ENCODE data around the gene FOXO1.
"Not testable (repeated sequence)": the region's sequence is repeated elsewhere in the genome, so short reads cannot be mapped to it uniquely, and the experiment has no call there.

Gene FOXO1

DNA sequence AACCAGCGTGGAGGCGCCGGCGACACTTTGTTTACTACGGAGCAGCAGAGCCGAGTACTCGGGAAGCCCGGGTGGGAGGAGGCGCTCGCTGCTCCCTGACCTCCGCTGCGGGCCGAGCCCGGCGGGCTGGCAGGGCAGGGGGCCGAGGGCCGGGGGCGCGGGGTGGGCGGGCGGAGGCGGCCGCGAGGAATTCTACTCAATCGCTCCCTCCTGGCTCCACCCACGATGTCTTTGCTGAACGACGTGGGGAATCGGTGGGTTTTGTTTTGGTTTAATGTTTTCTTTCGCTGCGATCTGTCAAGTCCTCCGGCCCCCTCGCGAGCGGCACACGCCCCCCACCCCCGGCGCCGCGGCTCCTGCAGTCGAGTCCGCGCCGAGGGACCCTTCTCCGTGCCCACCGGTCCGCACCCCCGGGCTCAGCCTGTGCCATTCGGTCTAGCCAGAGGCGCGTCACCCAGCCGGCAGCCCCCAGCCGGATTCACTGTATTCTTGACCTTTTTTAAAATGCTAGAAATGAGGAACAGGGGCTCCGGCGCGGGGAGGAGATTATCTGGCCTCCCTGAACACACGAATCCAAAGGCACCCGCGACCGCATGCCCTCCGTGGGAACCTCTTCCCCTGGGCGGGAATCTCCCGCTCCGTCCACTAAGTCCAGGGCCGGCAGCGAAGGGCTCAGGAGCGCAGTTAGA lies 636 bp upstream of the FOXO1 start:
- H3K4me1 ChIP-seq (ENCODE audit: control insufficient read depth in 5 of 5, insufficient read depth in 5 of 5, low read length in 5 of 5), result peaks cover 2 to 36% (median 30%) of the 10 kb centered on the region in 5 donors
- peak overlapping the region; percentile 95 for H3K27ac ChIP-seq (ENCODE audit: low read depth, low read length)
- no peaks in the 10 kb centered on the region for H3K9me3 ChIP-seq (ENCODE audit: control insufficient read depth in 5 of 5, low read length in 5 of 5)
- no peaks in the 10 kb centered on the region for H3K27me3 ChIP-seq (ENCODE audit: control insufficient read depth in 5 of 5, insufficient read depth in 4 of 5, low read length in 5 of 5)
- H3K36me3 ChIP-seq (ENCODE audit: control insufficient read depth in 5 of 5, insufficient read depth in 5 of 5, low read length in 5 of 5), result no peaks in the 10 kb centered on the region
- peak overlapping the region; percentile 77 to 88 (median 81) for H3K9ac ChIP-seq (ENCODE audit: low read length in 5 of 5)
- peak overlapping the region; percentile 69 to 99 (median 91) for H3K4me3 ChIP-seq (ENCODE audit: low read depth in 1 of 5, low read length in 5 of 5)

DNA sequence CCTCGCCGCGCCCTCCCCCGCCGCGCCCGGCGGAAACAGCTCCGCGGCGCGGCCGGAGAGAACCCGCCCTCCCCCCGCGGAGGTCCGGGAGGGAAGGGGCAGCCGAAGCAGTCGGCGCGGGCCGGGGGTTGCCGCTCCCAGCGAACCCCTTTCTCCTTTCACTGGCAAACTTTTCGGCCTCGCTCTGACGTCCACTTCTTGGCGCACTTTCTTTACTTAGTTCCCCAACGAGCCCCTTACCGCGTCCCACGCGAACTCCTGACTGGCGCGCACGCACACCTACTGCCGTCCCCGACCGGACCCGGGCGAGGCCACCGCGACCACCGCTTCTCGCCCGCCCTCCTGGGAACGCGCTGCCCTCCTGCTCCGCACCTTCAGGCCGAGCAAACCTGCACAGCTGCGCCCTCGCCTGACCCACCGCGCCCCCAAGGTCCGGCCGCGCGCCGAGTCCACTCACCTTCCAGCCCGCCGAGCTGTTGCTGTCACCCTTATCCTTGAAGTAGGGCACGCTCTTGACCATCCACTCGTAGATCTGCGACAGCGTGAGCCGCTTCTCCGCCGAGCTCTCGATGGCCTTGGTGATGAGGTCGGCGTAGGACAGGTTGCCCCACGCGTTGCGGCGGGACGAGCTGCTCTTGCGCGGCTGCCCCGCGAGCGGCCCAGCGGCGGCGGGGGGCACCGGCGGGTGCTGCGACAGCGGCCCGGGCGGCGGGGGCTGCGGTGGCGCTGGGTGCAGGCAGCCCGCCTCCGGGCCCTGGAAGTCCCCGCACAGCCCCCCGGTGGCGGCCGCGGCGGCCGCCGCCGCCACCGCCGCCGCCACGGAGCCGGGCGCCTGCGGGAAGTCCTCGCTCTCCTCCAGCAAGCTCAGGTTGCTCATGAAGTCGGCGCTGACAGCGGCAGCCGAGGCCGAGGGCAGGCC lies 1.1 kb downstream of the FOXO1 start:
- Histone ChIP-seq H3K27ac (ENCODE audit: low read depth, low read length) (peak overlapping the region; percentile 96), H3K36me3 (ENCODE audit: control insufficient read depth in 5 of 5, insufficient read depth in 5 of 5, low read length in 5 of 5) (no peaks in the 10 kb centered on the region), H3K9ac (ENCODE audit: low read length in 5 of 5) (peak overlapping the region; percentile 16 to 96 (median 92)), H3K9me3 (ENCODE audit: control insufficient read depth in 5 of 5, low read length in 5 of 5) (no peaks in the 10 kb centered on the region), H3K4me1 (ENCODE audit: control insufficient read depth in 5 of 5, insufficient read depth in 5 of 5, low read length in 5 of 5) (peaks cover 2 to 52% (median 41%) of the 10 kb centered on the region in 5 donors), H3K27me3 (ENCODE audit: control insufficient read depth in 5 of 5, insufficient read depth in 4 of 5, low read length in 5 of 5) (no peaks in the 10 kb centered on the region), H3K4me3 (ENCODE audit: low read depth in 1 of 5, low read length in 5 of 5) (peak overlapping the region; percentile 72 to 99 (median 92))

DNA sequence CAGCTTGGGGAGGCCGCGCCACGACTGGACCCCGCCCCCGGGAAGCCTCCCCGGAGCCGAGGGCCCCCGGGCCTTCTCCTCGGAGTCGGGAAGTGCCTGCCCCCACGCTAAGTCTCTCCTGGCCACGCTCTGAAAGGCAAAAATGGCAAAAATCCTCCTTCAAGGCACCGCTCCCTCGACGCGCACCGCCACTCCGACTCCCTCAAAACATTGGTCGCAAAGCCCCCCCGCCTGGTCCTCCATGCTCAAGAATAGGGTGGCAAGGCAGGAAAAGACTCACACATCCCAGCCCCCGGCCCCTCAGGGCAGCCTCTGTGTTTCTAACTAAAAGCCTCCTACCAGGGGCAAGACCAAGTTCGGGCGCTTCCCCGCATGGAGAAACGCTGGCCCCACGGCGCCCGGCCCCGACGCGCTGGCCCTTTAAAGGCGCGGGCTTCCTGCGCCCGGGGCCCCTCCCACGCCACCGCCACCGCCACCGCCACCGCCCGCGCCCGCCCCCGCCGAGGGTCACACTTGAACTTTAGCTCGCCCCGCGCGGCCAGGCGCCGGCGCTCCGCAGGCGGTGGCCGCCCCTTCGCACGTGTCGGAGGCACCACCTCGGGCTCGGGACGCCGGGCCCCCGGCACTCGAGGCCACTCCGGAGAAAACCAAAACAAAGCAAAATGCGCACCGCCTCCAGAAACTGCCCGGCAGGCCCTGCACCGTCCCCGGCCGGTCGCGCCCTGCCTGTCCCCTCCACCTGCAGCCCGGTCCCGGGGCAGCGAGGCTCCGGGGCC lies 1.9 kb downstream of the FOXO1 start:
- Histone ChIP-seq H3K27me3 (ENCODE audit: control insufficient read depth in 5 of 5, insufficient read depth in 4 of 5, low read length in 5 of 5) (no peaks in the 10 kb centered on the region), H3K9me3 (ENCODE audit: control insufficient read depth in 5 of 5, low read length in 5 of 5) (no peaks in the 10 kb centered on the region), H3K9ac (ENCODE audit: low read length in 5 of 5) (peak overlapping the region; percentile 63 to 96 (median 93)), H3K27ac (ENCODE audit: low read depth, low read length) (peak overlapping the region; percentile 96), H3K4me1 (ENCODE audit: control insufficient read depth in 5 of 5, insufficient read depth in 5 of 5, low read length in 5 of 5) (peaks cover 5 to 58% (median 50%) of the 10 kb centered on the region in 5 donors), H3K4me3 (ENCODE audit: low read depth in 1 of 5, low read length in 5 of 5) (peak overlapping the region; percentile 88 to 99 (median 92)), H3K36me3 (ENCODE audit: control insufficient read depth in 5 of 5, insufficient read depth in 5 of 5, low read length in 5 of 5) (no peaks in the 10 kb centered on the region)

DNA sequence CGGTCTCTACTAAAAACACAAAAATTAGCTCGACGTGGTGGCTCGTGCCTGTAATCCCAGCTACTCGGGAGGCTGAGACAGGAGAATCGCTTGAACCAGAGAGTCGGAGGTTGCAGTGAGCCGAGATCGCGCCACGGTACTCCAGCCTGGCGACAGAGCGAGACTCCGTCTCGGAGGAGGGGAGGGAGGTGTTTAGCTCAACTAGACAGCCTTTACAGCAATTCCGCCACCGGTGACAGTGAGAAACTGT lies 2.4 kb downstream of the FOXO1 start:
- H3K9ac ChIP-seq (ENCODE audit: low read length in 5 of 5), result peak overlapping the region; percentile 63 to 96 (median 93)
- peak overlapping the region; percentile 96 for H3K27ac ChIP-seq (ENCODE audit: low read depth, low read length)
- peaks cover 5 to 58% (median 53%) of the 10 kb centered on the region in 5 donors for H3K4me1 ChIP-seq (ENCODE audit: control insufficient read depth in 5 of 5, insufficient read depth in 5 of 5, low read length in 5 of 5)
- H3K36me3 ChIP-seq (ENCODE audit: control insufficient read depth in 5 of 5, insufficient read depth in 5 of 5, low read length in 5 of 5); H3K27me3 ChIP-seq (ENCODE audit: control insufficient read depth in 5 of 5, insufficient read depth in 4 of 5, low read length in 5 of 5); H3K9me3 ChIP-seq (ENCODE audit: control insufficient read depth in 5 of 5, low read length in 5 of 5): not testable (repeated sequence)
- H3K4me3 ChIP-seq (ENCODE audit: low read depth in 1 of 5, low read length in 5 of 5), result peak overlapping the region; percentile 88 to 99 (median 92)

DNA sequence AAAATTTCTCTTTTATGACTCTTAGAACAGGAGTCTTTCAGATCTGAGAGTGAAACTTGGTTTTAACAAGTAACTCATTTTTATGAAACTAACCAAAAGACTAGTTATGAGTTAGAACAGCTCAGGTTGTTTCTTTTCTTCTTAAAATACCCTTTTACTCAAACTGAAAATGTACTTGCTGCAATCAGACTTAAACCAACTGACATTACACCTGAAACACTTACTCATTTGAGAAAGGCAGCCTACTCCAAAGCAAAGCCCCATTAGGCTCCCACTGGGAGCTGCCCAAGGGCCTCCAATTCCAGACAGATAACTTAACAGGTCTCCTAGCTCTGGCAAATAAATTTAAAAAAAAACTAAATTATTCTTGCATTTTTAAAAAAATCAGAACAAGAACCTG lies 3.6 kb downstream of the FOXO1 start:
- Histone ChIP-seq H3K9me3 (ENCODE audit: control insufficient read depth in 5 of 5, low read length in 5 of 5) (no peaks in the 10 kb centered on the region), H3K27me3 (ENCODE audit: control insufficient read depth in 5 of 5, insufficient read depth in 4 of 5, low read length in 5 of 5) (no peaks in the 10 kb centered on the region), H3K4me3 (ENCODE audit: low read depth in 1 of 5, low read length in 5 of 5) (peak overlapping the region; percentile 88 to 99 (median 92)), H3K27ac (ENCODE audit: low read depth, low read length) (peak overlapping the region; percentile 96), H3K9ac (ENCODE audit: low read length in 5 of 5) (peak overlapping the region; percentile 8 to 93 (median 92)), H3K36me3 (ENCODE audit: control insufficient read depth in 5 of 5, insufficient read depth in 5 of 5, low read length in 5 of 5) (no peaks in the 10 kb centered on the region), H3K4me1 (ENCODE audit: control insufficient read depth in 5 of 5, insufficient read depth in 5 of 5, low read length in 5 of 5) (peaks cover 5 to 58% (median 52%) of the 10 kb centered on the region in 5 donors)

DNA sequence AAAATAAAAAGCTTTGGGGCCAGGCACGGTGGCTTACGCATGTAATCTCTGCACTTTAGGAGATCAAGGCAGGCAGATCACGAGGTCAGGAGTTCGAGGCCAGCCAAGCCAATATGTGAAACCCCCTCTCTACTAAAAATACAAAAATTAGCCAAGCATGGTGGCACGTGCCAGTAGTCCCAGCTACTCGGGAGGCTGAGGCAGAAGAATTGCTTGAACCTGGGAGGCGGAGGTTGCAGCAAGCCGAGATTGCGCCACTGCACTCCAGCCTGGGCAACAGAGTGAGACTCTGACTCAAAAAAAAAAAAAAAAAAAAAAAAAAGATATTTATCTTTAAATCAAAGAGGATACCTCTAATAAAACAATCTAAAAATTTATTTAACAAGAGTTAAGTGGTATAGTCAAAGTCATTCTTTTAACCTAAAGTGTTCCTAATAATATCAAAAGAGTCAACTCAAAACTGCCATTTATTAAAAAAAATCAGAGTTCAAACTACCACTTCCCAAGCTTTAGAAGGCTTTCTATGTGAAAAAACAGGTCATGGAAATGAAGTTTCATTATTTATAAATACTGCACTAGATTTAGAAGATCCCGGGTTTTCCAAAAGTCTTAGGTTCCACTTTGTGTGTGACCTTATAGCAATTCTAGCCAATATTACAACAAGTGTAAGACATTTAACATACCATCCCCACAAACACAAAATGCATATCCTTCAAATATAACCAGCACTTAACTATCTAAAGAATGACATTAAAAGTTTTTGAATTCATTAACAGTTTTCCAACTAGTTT lies 4.4 kb downstream of the FOXO1 start:
- H3K27ac ChIP-seq (ENCODE audit: low read depth, low read length), result peak overlapping the region; percentile 96
- no peaks in the 10 kb centered on the region for H3K27me3 ChIP-seq (ENCODE audit: control insufficient read depth in 5 of 5, insufficient read depth in 4 of 5, low read length in 5 of 5)
- peak overlapping the region; percentile 21 to 93 (median 58) for H3K9ac ChIP-seq (ENCODE audit: low read length in 5 of 5)
- no peaks in the 10 kb centered on the region for H3K36me3 ChIP-seq (ENCODE audit: control insufficient read depth in 5 of 5, insufficient read depth in 5 of 5, low read length in 5 of 5)
- peak overlapping the region; percentile 88 to 99 (median 92) for H3K4me3 ChIP-seq (ENCODE audit: low read depth in 1 of 5, low read length in 5 of 5)
- H3K4me1 ChIP-seq (ENCODE audit: control insufficient read depth in 5 of 5, insufficient read depth in 5 of 5, low read length in 5 of 5), result peaks cover 5 to 57% (median 54%) of the 10 kb centered on the region in 5 donors
- no peaks in the 10 kb centered on the region for H3K9me3 ChIP-seq (ENCODE audit: control insufficient read depth in 5 of 5, low read length in 5 of 5)

DNA sequence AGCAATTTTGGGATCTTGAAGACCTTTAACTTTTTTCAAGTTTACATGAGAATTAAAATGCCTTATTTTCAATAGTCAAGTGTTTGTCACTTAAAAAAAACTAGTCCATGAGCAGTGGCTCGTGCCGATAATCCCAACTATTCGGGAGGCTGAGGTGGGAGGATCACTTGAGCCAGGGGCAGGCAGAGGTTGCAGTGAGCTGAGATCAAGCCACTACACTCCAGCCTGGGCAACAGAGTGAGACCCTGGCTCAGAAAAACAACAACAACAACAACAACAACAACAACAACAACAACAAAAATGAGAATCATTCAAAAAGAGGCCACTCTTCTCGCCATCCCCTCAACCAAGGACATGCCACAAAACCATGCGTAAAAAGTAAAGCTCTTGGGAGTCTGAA lies 5.7 kb downstream of the FOXO1 start:
- H3K9ac ChIP-seq (ENCODE audit: low read length in 5 of 5), result no peak overlapping the region
- no peaks in the 10 kb centered on the region for H3K27me3 ChIP-seq (ENCODE audit: control insufficient read depth in 5 of 5, insufficient read depth in 4 of 5, low read length in 5 of 5)
- H3K4me1 ChIP-seq (ENCODE audit: control insufficient read depth in 5 of 5, insufficient read depth in 5 of 5, low read length in 5 of 5), result peaks cover 5 to 68% (median 66%) of the 10 kb centered on the region in 5 donors
- no peaks in the 10 kb centered on the region for H3K36me3 ChIP-seq (ENCODE audit: control insufficient read depth in 5 of 5, insufficient read depth in 5 of 5, low read length in 5 of 5)
- no peaks in the 10 kb centered on the region for H3K9me3 ChIP-seq (ENCODE audit: control insufficient read depth in 5 of 5, low read length in 5 of 5)
- H3K27ac ChIP-seq (ENCODE audit: low read depth, low read length), result peak overlapping the region; percentile 96
- H3K4me3 ChIP-seq (ENCODE audit: low read depth in 1 of 5, low read length in 5 of 5), result peak overlapping the region in 2 of 5 donors; percentile 2 to 31

DNA sequence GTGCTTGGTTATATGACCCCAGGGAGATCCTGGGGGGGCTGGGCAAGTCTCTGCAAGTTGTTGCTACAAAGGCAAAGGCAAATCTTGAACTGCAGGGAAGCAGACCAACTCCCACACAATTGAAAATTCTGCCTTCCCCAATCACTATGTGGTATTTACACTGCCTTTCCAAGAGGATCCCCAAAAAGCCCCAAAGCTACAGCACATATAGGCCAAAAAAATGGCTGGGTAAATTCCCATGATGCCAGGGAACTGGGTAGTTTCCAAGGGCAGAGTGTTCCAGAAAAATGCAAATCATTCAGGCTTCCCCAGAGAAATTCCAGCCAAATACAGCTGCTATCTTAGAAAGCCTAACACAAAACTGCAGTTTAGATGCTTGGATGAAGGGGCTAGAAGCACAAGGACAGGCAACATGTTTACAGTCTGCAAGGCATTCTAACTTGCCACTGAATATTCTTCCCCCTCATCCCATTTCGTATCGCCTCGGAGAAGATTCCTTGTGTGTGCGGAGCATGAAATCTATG lies 6.2 kb downstream of the FOXO1 start:
- Histone ChIP-seq H3K27me3 (ENCODE audit: control insufficient read depth in 5 of 5, insufficient read depth in 4 of 5, low read length in 5 of 5) (no peaks in the 10 kb centered on the region), H3K9me3 (ENCODE audit: control insufficient read depth in 5 of 5, low read length in 5 of 5) (no peaks in the 10 kb centered on the region), H3K4me1 (ENCODE audit: control insufficient read depth in 5 of 5, insufficient read depth in 5 of 5, low read length in 5 of 5) (peaks cover 5 to 73% (median 68%) of the 10 kb centered on the region in 5 donors), H3K4me3 (ENCODE audit: low read depth in 1 of 5, low read length in 5 of 5) (peak overlapping the region in 3 of 5 donors; percentile 2 to 31 (median 13)), H3K36me3 (ENCODE audit: control insufficient read depth in 5 of 5, insufficient read depth in 5 of 5, low read length in 5 of 5) (no peaks in the 10 kb centered on the region), H3K27ac (ENCODE audit: low read depth, low read length) (peak overlapping the region; percentile 96), H3K9ac (ENCODE audit: low read length in 5 of 5) (peak overlapping the region in 1 of 5 donors; percentile 2)

DNA sequence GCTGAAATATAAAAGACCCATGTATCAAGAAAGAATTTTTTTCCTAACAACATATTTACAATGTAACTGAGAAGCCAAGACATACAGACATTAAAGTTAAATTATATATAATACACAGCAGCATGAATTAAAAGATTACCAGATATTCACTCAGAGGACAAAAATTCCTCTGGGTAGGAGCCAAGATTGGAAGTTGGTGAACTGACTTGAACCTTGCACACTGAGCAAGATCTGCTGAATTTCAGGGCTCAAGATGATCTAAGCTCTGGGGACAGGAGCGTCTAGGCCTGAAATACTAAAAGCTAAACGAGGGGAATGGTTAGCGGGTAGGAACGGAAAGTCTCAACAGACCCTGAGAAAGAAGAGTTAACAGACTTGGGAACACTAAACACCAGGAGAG lies 8.5 kb downstream of the FOXO1 start:
- Histone ChIP-seq H3K9me3 (ENCODE audit: control insufficient read depth in 5 of 5, low read length in 5 of 5) (no peaks in the 10 kb centered on the region), H3K4me3 (ENCODE audit: low read depth in 1 of 5, low read length in 5 of 5) (peak overlapping the region in 3 of 5 donors; percentile 4 to 21 (median 17)), H3K27ac (ENCODE audit: low read depth, low read length) (peak overlapping the region; percentile 95), H3K4me1 (ENCODE audit: control insufficient read depth in 5 of 5, insufficient read depth in 5 of 5, low read length in 5 of 5) (peaks cover 6 to 82% (median 66%) of the 10 kb centered on the region in 5 donors), H3K27me3 (ENCODE audit: control insufficient read depth in 5 of 5, insufficient read depth in 4 of 5, low read length in 5 of 5) (no peaks in the 10 kb centered on the region), H3K36me3 (ENCODE audit: control insufficient read depth in 5 of 5, insufficient read depth in 5 of 5, low read length in 5 of 5) (no peaks in the 10 kb centered on the region), H3K9ac (ENCODE audit: low read length in 5 of 5) (peak overlapping the region in 4 of 5 donors; percentile 15 to 51 (median 27))

All from subcutaneous abdominal adipose tissue (tissue), 5 donors.